Stomach (tissue), 9 donors: ENCODE results near the gene FRMD4B. TPM values are rescaled to one million over a fixed set of nuclear protein-coding genes. Genes with fewer than 3 reads are reported as not detected.

Experiments used
- DNase-seq, 2 donors: peaks; one replicate each; pipeline versions ENCODE4 v3.0.0 to v3.0.0-alpha.2; 2013 to 2019
- H3K27ac ChIP-seq, 5 donors: fragments of 200-600 bp in 4 of 5; sonication (generic) in 4 of 5; one replicate each; pipeline ENCODE4 v1.5.1; 2013 to 2019; ENCODE audit warnings: mild to moderate bottlenecking in 1 of 5, moderate library complexity in 1 of 5
- H3K27me3 ChIP-seq, 3 donors: fragments of 200-600 bp; sonication (generic); one replicate each; pipeline ENCODE4 v1.5.1; 2017 to 2019; ENCODE audit warnings: mixed run types in 1 of 3
- H3K36me3 ChIP-seq, 4 donors: fragments of 200-600 bp; sonication (generic); 1 replicate in 3 of 4; 2 replicates in 1 of 4; pipeline ENCODE4 v1.5.1; 2016 to 2019
- H3K4me1 ChIP-seq, 4 donors: fragments of 200-600 bp; sonication (generic); one replicate each; pipeline ENCODE4 v1.5.1; 2016 to 2019
- H3K4me3 ChIP-seq, 4 donors: fragments of 200-600 bp; sonication (generic) in 3 of 4; one replicate each; pipeline ENCODE4 v1.5.1; 2016 to 2019; ENCODE audit warnings: mild to moderate bottlenecking in 1 of 4
- H3K9me3 ChIP-seq, 4 donors: fragments of 200-600 bp; sonication (generic); one replicate each; pipeline ENCODE4 v1.5.1; 2016 to 2019
- EP300 ChIP-seq: sonication (generic); formaldehyde crosslinking; IDR thresholded peaks from one replicate; pipeline ENCODE4 v1.6.1; 2017; ENCODE audit warnings: antibody characterized with exemption
- POLR2A ChIP-seq, 4 donors: fragments of 450-650 bp; IDR thresholded peaks; one replicate each; pipeline ENCODE4 v1.6.1; 2016; ENCODE audit warnings: antibody characterized with exemption in 4 of 4, control low read depth in 2 of 4, mild to moderate bottlenecking in 1 of 4, moderate library complexity in 1 of 4
- POLR2AphosphoS5 ChIP-seq, 3 donors: sonication (generic); formaldehyde crosslinking; IDR thresholded peaks; one replicate each; pipeline ENCODE4 v1.6.1; 2016; ENCODE audit warnings: antibody characterized with exemption in 3 of 3
- WGBS, 5 donors: extraction: QIAGEN DNeasy Blood & Tissue Kit in 3 of 5; methylation state at CpG; one replicate each; pipeline versions ENCODE4 v1.1.5 to v1.1.7; 2013 to 2018; 5-methylcytosine and 5-hydroxymethylcytosine counted together
- intact Hi-C: fragments of 100-400 bp; cut with DNase I; formaldehyde crosslinking; loops from one replicate; pipeline ENCODE4 v1.15.1; 2023; ENCODE audit warnings: low total_unique reads
- polyA plus RNA-seq, 3 donors: library from polyadenylated mRNA; stranded (reverse); fragments of 200-250 nt; gene quantifications; one replicate each; pipeline ENCODE4 v1.2.3, GENCODE V29; 2013
- total RNA-seq, 5 donors: library from RNA; depleted of rRNA; stranded (reverse); fragments of >200 nt; gene quantifications; one replicate each; pipeline versions ENCODE4 v1.1.0 to v1.2.3, GENCODE V29; 2014 to 2016
- TF ChIP-seq, protein P1 (sequence below), 7 experiments: fragments of 450-650 bp in 4 of 7; fragments of 200-600 bp in 3 of 7; sonication (generic) in 3 of 7; IDR thresholded peaks; one replicate each; pipeline ENCODE4 v1.5.1; 2016 to 2019; ENCODE audit warnings: antibody characterized with exemption in 7 of 7, control low read depth in 2 of 7, mild to moderate bottlenecking in 1 of 7
- donor health status: healthy with polysubstance abuse.
- donor health status: Bipolar disorder and iron deficiency.
- donor health status: healthy.

Gene FRMD4B
- total and polyA plus RNA-seq, 8 donors = 5.2 to 35.6 (median 21.0) TPM

GRCh38 chr3:69318410-69318809, 67.5 kb downstream of the FRMD4B start:
- Histone ChIP-seq H3K4me1 (peaks cover 0 to 5% (median 0%) of the 10 kb centered on the region in 4 donors), H3K27me3 (no peaks in the 10 kb centered on the region), H3K9me3 (no peaks in the 10 kb centered on the region), H3K27ac (no peak overlapping the region), H3K36me3 (no peaks in the 10 kb centered on the region), H3K4me3 (no peak overlapping the region)
- no peak for DNase-seq
- intact Hi-C loops = no loop called here
- 94 to 97% (median 94%) methylated on average over 5 of the region's 5 CpGs for WGBS, 5 donors
- TF ChIP-seq EP300 (no peak), POLR2AphosphoS5 (IDR thresholded peaks at IDR 0.05) (no peak), POLR2A (IDR thresholded peaks at IDR 0.05) (no peak)
- TF ChIP-seq, protein P1, sequence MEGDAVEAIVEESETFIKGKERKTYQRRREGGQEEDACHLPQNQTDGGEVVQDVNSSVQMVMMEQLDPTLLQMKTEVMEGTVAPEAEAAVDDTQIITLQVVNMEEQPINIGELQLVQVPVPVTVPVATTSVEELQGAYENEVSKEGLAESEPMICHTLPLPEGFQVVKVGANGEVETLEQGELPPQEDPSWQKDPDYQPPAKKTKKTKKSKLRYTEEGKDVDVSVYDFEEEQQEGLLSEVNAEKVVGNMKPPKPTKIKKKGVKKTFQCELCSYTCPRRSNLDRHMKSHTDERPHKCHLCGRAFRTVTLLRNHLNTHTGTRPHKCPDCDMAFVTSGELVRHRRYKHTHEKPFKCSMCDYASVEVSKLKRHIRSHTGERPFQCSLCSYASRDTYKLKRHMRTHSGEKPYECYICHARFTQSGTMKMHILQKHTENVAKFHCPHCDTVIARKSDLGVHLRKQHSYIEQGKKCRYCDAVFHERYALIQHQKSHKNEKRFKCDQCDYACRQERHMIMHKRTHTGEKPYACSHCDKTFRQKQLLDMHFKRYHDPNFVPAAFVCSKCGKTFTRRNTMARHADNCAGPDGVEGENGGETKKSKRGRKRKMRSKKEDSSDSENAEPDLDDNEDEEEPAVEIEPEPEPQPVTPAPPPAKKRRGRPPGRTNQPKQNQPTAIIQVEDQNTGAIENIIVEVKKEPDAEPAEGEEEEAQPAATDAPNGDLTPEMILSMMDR (IDR thresholded peaks at IDR 0.05) = no peak

DNA sequence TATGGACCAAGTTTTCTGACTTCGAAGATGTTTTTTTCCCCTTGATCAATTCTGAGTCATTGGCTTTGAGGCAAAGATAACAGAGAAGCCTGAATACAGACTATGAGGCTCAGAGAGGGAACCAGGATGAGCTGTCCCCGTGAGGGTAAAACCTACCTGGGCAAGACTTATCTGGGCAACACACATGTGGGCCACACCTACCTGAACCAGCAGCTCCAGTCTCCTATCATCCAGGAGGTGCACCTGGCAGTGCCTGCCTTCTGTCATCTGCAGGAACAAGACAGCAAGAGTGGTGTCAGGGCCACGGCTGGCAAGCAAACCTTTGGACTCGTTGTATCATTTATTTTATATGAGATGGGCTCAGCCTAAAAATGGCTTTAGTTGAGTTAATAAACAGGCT, 72.6 kb downstream of the FRMD4B start:
- Histone ChIP-seq H3K36me3 (no peaks in the 10 kb centered on the region), H3K27me3 (no peaks in the 10 kb centered on the region), H3K27ac (no peak overlapping the region), H3K4me3 (no peak overlapping the region), H3K4me1 (no peaks in the 10 kb centered on the region), H3K9me3 (no peaks in the 10 kb centered on the region)
- TF ChIP-seq, protein P1 (IDR thresholded peaks at IDR 0.05) = no peak
- TF ChIP-seq EP300 (no peak), POLR2AphosphoS5 (IDR thresholded peaks at IDR 0.05) (no peak), POLR2A (IDR thresholded peaks at IDR 0.05) (no peak)
- no peak for DNase-seq
- 48 to 66% (median 56%) methylated on average over 4 of the region's 4 CpGs for WGBS, 5 donors
- intact Hi-C loops = no loop called here

GRCh38 chr3:69309814-69310213, 76.1 kb downstream of the FRMD4B start:
- no peak for TF ChIP-seq POLR2AphosphoS5 (IDR thresholded peaks at IDR 0.05)
- TF ChIP-seq, protein P1 (IDR thresholded peaks at IDR 0.05) = peak in 4 of 7 experiments; percentile 25 to 49 (median 36)
- no peaks in the 10 kb centered on the region for H3K27me3 ChIP-seq
- no peak overlapping the region for H3K4me3 ChIP-seq
- DNase-seq = peak in 1 of 2 donors; percentile 60
- H3K4me1 ChIP-seq = peaks cover 0 to 12% (median 6%) of the 10 kb centered on the region in 4 donors
- no peak overlapping the region for H3K27ac ChIP-seq
- WGBS, 5 donors = 39 to 71% (median 49%) methylated on average over 3 of the region's 3 CpGs
- no peaks in the 10 kb centered on the region for H3K9me3 ChIP-seq
- H3K36me3 ChIP-seq = no peaks in the 10 kb centered on the region
- intact Hi-C loops = loop anchor here (5.0 kb wide), 1 partner anchor 148 kb away; no protein-coding TSS in a partner anchor

- WGBS, 5 donors = 26 to 35% (median 34%) methylated on average over 16 to 17 of the region's 17 CpGs
- H3K27ac ChIP-seq = peak overlapping the region in 3 of 5 donors; percentile 61 to 82 (median 65)
These were observed 79.4 kb downstream of the FRMD4B start for GRCh38 chr3:69306239-69307185.

More at GRCh38 chr3:69306239-69307185, 79.4 kb downstream of the FRMD4B start:
- DNase-seq = peak; percentile 66 to 93
- H3K36me3 ChIP-seq = no peaks in the 10 kb centered on the region
- no peaks in the 10 kb centered on the region for H3K27me3 ChIP-seq
- TF ChIP-seq EP300 (no peak), POLR2AphosphoS5 (IDR thresholded peaks at IDR 0.05) (peak; percentile 30 to 82 (median 76)), POLR2A (IDR thresholded peaks at IDR 0.05) (no peak)
- TF ChIP-seq, protein P1 (IDR thresholded peaks at IDR 0.05) = peak in 5 of 7 experiments; percentile 80 to 89 (median 87)
- H3K4me3 ChIP-seq = no peak overlapping the region
- no peaks in the 10 kb centered on the region for H3K9me3 ChIP-seq
- peaks cover 0 to 16% (median 8%) of the 10 kb centered on the region in 4 donors for H3K4me1 ChIP-seq
- intact Hi-C loops = loop anchor here (5.0 kb wide), 1 partner anchor 144 kb away; no protein-coding TSS in a partner anchor
